HepG2 (cell line): ENCODE measurements around the gene C4orf46.

Experiments used
- AGO1 ChIP-seq: fragments of 200-400 bp; formaldehyde crosslinking; IDR thresholded peaks from 2 replicates; pipeline ENCODE4 v1.6.1; 2017; ENCODE audit warnings: mild to moderate bottlenecking, low read depth, low read length, moderate library complexity; ENCODE audit not compliant: poor library complexity, severe bottlenecking
- ATF3 ChIP-seq: sonication (generic); formaldehyde crosslinking; IDR thresholded peaks from 2 replicates; pipeline ENCODE4 v1.4.0; 2020; ENCODE audit warnings: missing genetic modification reagents
- CBX1 ChIP-seq: IDR thresholded peaks from one replicate; pipeline ENCODE4 v1.6.1; 2016; ENCODE audit warnings: antibody characterized with exemption, low read depth
- CTCF ChIP-seq: sonication (generic); formaldehyde crosslinking; IDR thresholded peaks from 2 replicates; pipeline ENCODE4 v1.5.0; 2020; ENCODE audit warnings: mild to moderate bottlenecking, missing genetic modification reagents, moderate library complexity
- ERF ChIP-seq: IDR thresholded peaks from 2 replicates; pipeline ENCODE4 v1.6.1; 2018; ENCODE audit warnings: missing biosample characterization, missing genetic modification reagents
- FOXM1 ChIP-seq: sonication (generic); formaldehyde crosslinking; IDR thresholded peaks from 2 replicates; pipeline ENCODE4 v1.5.0; 2020; ENCODE audit warnings: missing genetic modification reagents
- HCFC1 ChIP-seq: fragments of 150-350 bp; IDR thresholded peaks from 2 replicates; pipeline ENCODE4 v1.6.1; 2014; ENCODE audit warnings: low read depth, low read length
- IKZF1 ChIP-seq: fragments of 450-650 bp; IDR thresholded peaks from 2 replicates; pipeline ENCODE4 v1.7.1; 2016
- NFIC ChIP-seq: IDR thresholded peaks from 2 replicates; pipeline ENCODE4 v1.6.1; 2012; ENCODE audit warnings: mild to moderate bottlenecking, low read length, inconsistent platforms
- POLR2AphosphoS5 ChIP-seq: IDR thresholded peaks from 2 replicates; pipeline ENCODE4 v1.6.1; 2012; ENCODE audit warnings: low read depth, low read length
- ZBTB46 ChIP-seq: sonication (generic); formaldehyde crosslinking; IDR thresholded peaks from 2 replicates; pipeline ENCODE4 v1.4.0; 2020; ENCODE audit warnings: mild to moderate bottlenecking, missing genetic modification reagents, borderline replicate concordance
- ZNF563 ChIP-seq: sonication (generic); formaldehyde crosslinking; IDR thresholded peaks from 2 replicates; pipeline ENCODE4 v1.8.0; 2022; ENCODE audit warnings: mild to moderate bottlenecking, moderate library complexity, missing genetic modification reagents
- ZNF772 ChIP-seq: sonication (generic); formaldehyde crosslinking; IDR thresholded peaks from 2 replicates; pipeline ENCODE4 v1.5.0; 2020; ENCODE audit warnings: mild to moderate bottlenecking, missing genetic modification reagents
- ZNF782 ChIP-seq: sonication (generic); formaldehyde crosslinking; IDR thresholded peaks from 2 replicates; pipeline ENCODE4 v1.4.0; 2020; ENCODE audit warnings: missing genetic modification reagents, mild to moderate bottlenecking, borderline replicate concordance

GRCh38 chr4:158666892-158667291 is 4.8 kb downstream of the C4orf46 start:
- no peak for TF ChIP-seq POLR2AphosphoS5
- no peak for TF ChIP-seq ZNF772 (CRISPR knock-in tag)
- no peak for TF ChIP-seq NFIC
- no peak for TF ChIP-seq CTCF (CRISPR knock-in tag)
- TF ChIP-seq ERF (CRISPR knock-in tag), result no peak
- no peak for TF ChIP-seq ZNF563 (CRISPR knock-in tag)
- no peak for TF ChIP-seq ZBTB46 (CRISPR knock-in tag)
- no peak for TF ChIP-seq IKZF1
- TF ChIP-seq AGO1, result no peak
- TF ChIP-seq ATF3, result no peak
- no peak for TF ChIP-seq CBX1
- no peak for TF ChIP-seq ZNF782 (CRISPR knock-in tag)
- no peak for TF ChIP-seq HCFC1
- TF ChIP-seq FOXM1 (CRISPR knock-in tag), result no peak
